A673 (cell line): ENCODE results near the gene GNA15. TPM values are rescaled to one million over a fixed set of nuclear protein-coding genes. Genes with fewer than 3 reads are reported as not detected.
A peak's percentile ranks its signal among the peaks of the same experiment; 100 is the strongest.

ENCODE experiments used
- BruUV-seq: library from RNA; stranded (reverse); fragments of 400-500 nt; replicated peaks from 2 replicates; lab custom pipeline; 2021; lab: Mats Ljungman, UMichigan
- CTCF ChIA-PET: fragments of 300-600 bp; sonication (Branson Sonifier 250); formaldehyde crosslinking; loops from one replicate; lab custom pipeline; 2022; ENCODE audit warnings: antibody characterized with exemption; lab: Charles Lee
- POLR2A ChIA-PET: fragments of 300-600 bp; sonication (Branson Sonifier 250); formaldehyde crosslinking; loops from one replicate; lab custom pipeline; 2022; ENCODE audit warnings: antibody characterized with exemption; ENCODE audit not compliant: low non-redundant PET; lab: Charles Lee
- DNase-seq: peaks from one replicate; pipeline ENCODE4 v3.0.0-alpha.2; 2015; ENCODE audit warnings: low spot score
- H3K27ac ChIP-seq: fragments of 200-600 bp; sonication (generic); 2 replicates; pipeline ENCODE4 v1.5.1; 2016; ENCODE audit warnings: mixed run types, low read depth, mild to moderate bottlenecking, mixed read lengths, antibody characterized with exemption, low read length; ENCODE audit not compliant: poor library complexity, severe bottlenecking
- H3K27me3 ChIP-seq: fragments of 200-600 bp; sonication (generic); replicated peaks from 2 replicates; pipeline ENCODE4 v1.6.1; 2017; ENCODE audit warnings: mixed run types, low read depth, mild to moderate bottlenecking, mixed read lengths, antibody characterized with exemption, low read length; ENCODE audit not compliant: insufficient read depth, poor library complexity
- H3K36me3 ChIP-seq: fragments of 200-600 bp; sonication (generic); 2 replicates; pipeline ENCODE4 v1.6.1; 2016; ENCODE audit warnings: mixed run types, mild to moderate bottlenecking, mixed read lengths, antibody characterized with exemption, low read length; ENCODE audit not compliant: insufficient read depth, poor library complexity, severe bottlenecking
- H3K4me1 ChIP-seq: fragments of 200-600 bp; sonication (generic); 2 replicates; pipeline ENCODE4 v1.6.1; 2017; ENCODE audit warnings: mixed run types, mild to moderate bottlenecking, mixed read lengths, antibody characterized with exemption, low read length; ENCODE audit not compliant: insufficient read depth, poor library complexity, severe bottlenecking
- H3K4me3 ChIP-seq: fragments of 200-600 bp; sonication (generic); 2 replicates; pipeline ENCODE4 v1.5.1; 2016; ENCODE audit warnings: low read depth, mixed run types, mild to moderate bottlenecking, mixed read lengths, low read length; ENCODE audit not compliant: poor library complexity, severe bottlenecking
- H3K9me3 ChIP-seq: fragments of 200-600 bp; sonication (generic); 2 replicates; pipeline ENCODE4 v1.6.1; 2016; ENCODE audit warnings: mixed run types, low read depth, mild to moderate bottlenecking, mixed read lengths, antibody characterized with exemption, low read length; ENCODE audit not compliant: poor library complexity, severe bottlenecking
- CTCF ChIP-seq: fragments of 300-800, 200-600 bp; sonication (generic); conservative IDR thresholded peaks from 2 replicates; pipeline ENCODE4 v1.5.1; 2017; ENCODE audit warnings: low read depth, mild to moderate bottlenecking, antibody characterized with exemption, low read length, moderate library complexity, mixed read lengths
- EZH2 ChIP-seq: fragments of 200-600 bp; sonication (generic); IDR thresholded peaks from 2 replicates; pipeline ENCODE4 v1.6.1; 2017; ENCODE audit warnings: borderline replicate concordance, low read depth, mild to moderate bottlenecking, mixed read lengths, antibody characterized with exemption, low read length; ENCODE audit not compliant: poor library complexity, severe bottlenecking
- intact Hi-C: fragments of 100-400 bp; cut with micrococcal nuclease; formaldehyde crosslinking; loops from one replicate; pipeline ENCODE4 v1.10.0; 2022; ENCODE audit not compliant: unreplicated experiment
- total RNA-seq: library from RNA; stranded (reverse); gene quantifications from 2 replicates; pipeline ENCODE4 v1.2.3, GENCODE V29; 2021

Gene GNA15
- total RNA-seq, 1 experiment from 2014 or later = 0.26 TPM

GRCh38 chr19:3154957-3155736 is 19.3 kb downstream of the GNA15 start:
- H3K9me3 ChIP-seq = no peaks in the 10 kb centered on the region
- intact Hi-C loops = no loop called here
- peak overlapping the region; percentile 58 for H3K27ac ChIP-seq
- POLR2A ChIA-PET = no interaction called here
- peaks cover 9% of the 10 kb centered on the region for H3K4me1 ChIP-seq
- CTCF ChIA-PET = no interaction called here
- no peaks in the 10 kb centered on the region for H3K36me3 ChIP-seq
- H3K4me3 ChIP-seq = no peak overlapping the region
- TF ChIP-seq EZH2 (no peak), CTCF (no peak)
- DNase-seq = peak; percentile 94
- no peaks in the 10 kb centered on the region for H3K27me3 ChIP-seq
- BruUV-seq = no TSS peak

GRCh38 chr19:3157096-3157845 is 21.4 kb downstream of the GNA15 start:
- no peak for TF ChIP-seq CTCF
- no peak for TF ChIP-seq EZH2
- BruUV-seq = no TSS peak
- H3K4me3 ChIP-seq = no peak overlapping the region
- no peaks in the 10 kb centered on the region for H3K36me3 ChIP-seq
- no peak for DNase-seq
- CTCF ChIA-PET = no interaction called here
- intact Hi-C loops = no loop called here
- no peak overlapping the region for H3K27ac ChIP-seq
- POLR2A ChIA-PET = no interaction called here
- no peaks in the 10 kb centered on the region for H3K9me3 ChIP-seq
- H3K27me3 ChIP-seq = no peaks in the 10 kb centered on the region
- H3K4me1 ChIP-seq = peaks cover 9% of the 10 kb centered on the region

GRCh38 chr19:3159565-3159964 is 23.7 kb downstream of the GNA15 start:
- Histone ChIP-seq H3K27me3 (no peaks in the 10 kb centered on the region), H3K27ac (no peak overlapping the region), H3K4me3 (no peak overlapping the region), H3K4me1 (peaks cover 9% of the 10 kb centered on the region), H3K9me3 (no peaks in the 10 kb centered on the region), H3K36me3 (no peaks in the 10 kb centered on the region)
- ChIA-PET CTCF (no interaction called here), POLR2A (no interaction called here)
- intact Hi-C loops = no loop called here
- TF ChIP-seq EZH2 = no peak
- TF ChIP-seq CTCF = no peak
- no peak for DNase-seq
- no TSS peak for BruUV-seq
